Left colon (tissue), 2 donors: ENCODE data around the gene PLPP3. TPM values are rescaled to one million over a fixed set of nuclear protein-coding genes. Genes with fewer than 3 reads are reported as not detected.

Experiments used
- ATAC-seq: fragments of 200-7000 bp; cut with Tn5 transposase; one replicate; pipeline ENCODE4 v1.9.1; 2020; ENCODE audit warnings: mild to moderate bottlenecking, moderate library complexity
- DNase-seq, 2 donors: peaks; one replicate each; pipeline ENCODE4 v3.0.0-alpha.2; 2020
- intact Hi-C, 2 donors: fragments of 100-400 bp; cut with DNase I in 1 of 2; cut with micrococcal nuclease in 1 of 2; formaldehyde crosslinking; loops; one replicate each; pipeline versions ENCODE4 v1.11.2 to v1.14.0; 2022; cut with DNase I, micrococcal nuclease
- total RNA-seq, 2 donors: library from RNA; stranded (reverse); fragmentation: NEBNext Ultra II Directional; extraction: Animal tissue kit (Norgen Biotek cat#: 25700); gene quantifications; one replicate each; pipeline ENCODE4 v1.2.1, GENCODE V29; 2021
- donor health status: DM: no; HTN: no; CAD: no.
- donor health status: DM: yes; HTN: yes; CAD: no.

The PLPP3 gene
- total RNA-seq, 2 donors from 2014 or later = 29.8 to 46.5 TPM

DNA sequence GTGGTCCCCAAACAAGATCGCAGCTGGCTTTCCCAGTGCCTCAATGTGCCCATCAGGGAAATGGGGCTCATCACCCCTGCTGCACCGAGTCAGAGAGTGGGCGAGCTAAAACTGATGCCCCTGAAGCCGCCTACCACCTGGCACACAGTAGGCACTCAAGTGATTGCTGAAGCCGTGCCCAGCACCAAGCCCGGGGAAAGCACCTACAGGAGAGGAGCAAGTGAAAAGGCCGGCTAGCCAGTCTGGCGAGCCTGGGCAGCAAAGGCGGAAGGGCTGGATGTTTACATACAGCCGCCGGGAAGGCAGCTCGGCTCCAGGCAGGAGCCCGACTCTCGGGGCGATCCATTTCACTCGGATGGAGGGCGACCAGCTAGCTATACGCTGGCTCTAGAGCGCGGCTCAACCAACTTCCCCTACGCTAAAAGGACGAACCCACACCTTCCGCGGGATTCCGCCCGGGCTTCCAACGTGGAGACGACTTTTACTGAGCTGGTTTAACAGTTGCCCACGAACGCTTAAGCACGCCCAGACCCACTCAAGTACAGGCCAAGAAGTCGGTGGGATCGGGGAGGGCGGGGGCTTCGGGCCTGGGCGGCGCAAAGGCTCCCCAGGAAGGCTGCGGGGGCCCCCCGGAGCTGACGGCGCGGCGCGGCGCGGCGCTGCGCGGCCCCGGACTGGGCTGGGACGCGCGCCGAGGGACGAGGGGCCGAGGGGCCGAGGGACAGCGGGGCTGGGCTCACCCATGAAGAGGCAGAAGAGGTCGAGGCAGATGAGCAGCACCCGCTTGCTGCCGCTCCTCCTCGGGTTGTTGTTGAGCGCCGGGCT is 1.0 kb downstream of the PLPP3 start:
- ATAC-seq = peak; percentile 72
- intact Hi-C loops = no loop called here
- peak; percentile 71 to 75 for DNase-seq

DNA sequence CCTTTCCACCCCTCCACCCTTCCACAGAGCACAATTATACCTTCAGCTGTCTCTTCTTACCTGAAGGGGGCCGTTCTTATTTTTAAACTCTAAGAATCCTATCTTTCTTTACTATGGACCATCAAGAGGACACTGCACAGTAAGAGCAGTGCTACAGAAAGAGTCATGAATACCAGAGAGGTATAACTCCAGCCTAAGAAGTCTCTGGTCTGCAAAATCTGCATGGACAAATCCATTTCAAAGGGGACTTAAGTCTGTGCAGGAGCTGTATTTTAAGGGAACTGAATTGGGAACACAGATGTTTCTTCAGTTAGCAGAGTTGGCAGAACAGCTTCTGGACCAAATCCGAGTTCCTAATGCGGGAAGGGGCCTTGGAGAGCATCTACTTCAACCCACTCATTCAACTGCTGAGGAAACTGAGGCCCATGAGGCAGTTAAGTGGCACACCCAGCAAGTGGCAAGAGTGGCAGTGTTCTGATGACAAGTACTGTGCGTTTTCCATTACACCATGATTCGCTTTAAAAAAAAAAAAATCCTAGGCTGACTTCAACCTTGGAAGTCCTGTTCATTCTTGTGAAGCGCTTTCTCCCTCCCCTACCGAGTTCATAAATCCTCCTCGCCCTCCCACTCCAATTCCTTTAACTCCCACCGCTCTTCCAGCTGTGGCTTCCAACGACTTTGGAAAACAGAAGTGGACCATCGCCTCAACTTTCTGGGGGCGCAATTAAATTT is 1.8 kb downstream of the PLPP3 start:
- no peak for DNase-seq
- ATAC-seq = no peak
- intact Hi-C loops = no loop called here

DNA sequence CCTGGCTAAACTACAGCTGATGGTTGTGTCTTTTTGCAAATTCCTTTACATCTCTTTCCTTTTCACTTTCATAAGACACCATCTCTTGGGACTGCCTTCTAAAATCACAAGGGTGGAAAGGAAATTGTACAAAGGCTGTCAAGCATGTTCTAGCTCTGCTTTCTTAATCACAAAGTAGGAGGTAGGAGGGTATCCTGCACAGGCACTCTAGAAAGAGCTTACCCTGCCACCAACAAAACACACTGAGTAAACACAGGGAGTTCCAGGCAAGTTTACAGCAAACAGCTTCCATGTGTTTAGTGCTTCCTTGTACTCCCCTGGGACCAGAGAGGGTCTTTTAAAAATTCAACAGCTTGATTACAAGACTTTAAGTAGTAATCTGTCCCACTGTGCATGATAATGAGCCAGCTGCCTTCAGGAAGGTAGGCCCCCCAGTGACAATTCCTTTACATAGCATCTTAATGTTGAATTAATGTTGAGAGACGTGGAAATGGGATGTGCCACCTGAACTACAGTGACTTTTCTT is 2.4 kb downstream of the PLPP3 start:
- ATAC-seq (peak; percentile 18), DNase-seq (no peak)

GRCh38 chr1:56575865-56576264 is 3.5 kb downstream of the PLPP3 start:
- ATAC-seq (no peak), DNase-seq (no peak)
- intact Hi-C loops = no loop called here

More for the DNA sequence above, 2.4 kb downstream of the PLPP3 start:
- intact Hi-C loops = no loop called here

GRCh38 chr1:56574794-56575193 is 4.6 kb downstream of the PLPP3 start:
- DNase-seq (no peak), ATAC-seq (no peak)
- intact Hi-C loops = no loop called here

DNA sequence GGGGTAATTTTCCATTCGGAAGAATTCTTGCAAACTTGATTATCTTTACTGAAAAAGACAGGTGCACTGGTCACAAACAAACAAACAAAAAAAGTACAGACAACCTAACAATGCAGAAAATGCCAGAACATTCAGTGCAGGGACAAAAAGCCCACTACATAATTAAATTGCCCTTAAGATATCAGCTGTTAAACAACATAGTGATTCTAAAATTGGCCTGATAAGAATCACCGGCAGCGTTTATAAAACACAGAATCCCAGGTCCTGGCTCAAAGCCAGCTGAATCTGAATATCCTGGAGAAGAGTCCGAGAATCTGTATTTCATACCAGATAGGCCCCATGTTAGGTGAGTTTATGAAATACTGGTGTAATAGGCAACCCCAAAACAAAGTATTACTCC is 6.1 kb downstream of the PLPP3 start:
- peak in 1 of 2 donors; percentile 60 for DNase-seq
- ATAC-seq = no peak
- intact Hi-C loops = no loop called here

DNA sequence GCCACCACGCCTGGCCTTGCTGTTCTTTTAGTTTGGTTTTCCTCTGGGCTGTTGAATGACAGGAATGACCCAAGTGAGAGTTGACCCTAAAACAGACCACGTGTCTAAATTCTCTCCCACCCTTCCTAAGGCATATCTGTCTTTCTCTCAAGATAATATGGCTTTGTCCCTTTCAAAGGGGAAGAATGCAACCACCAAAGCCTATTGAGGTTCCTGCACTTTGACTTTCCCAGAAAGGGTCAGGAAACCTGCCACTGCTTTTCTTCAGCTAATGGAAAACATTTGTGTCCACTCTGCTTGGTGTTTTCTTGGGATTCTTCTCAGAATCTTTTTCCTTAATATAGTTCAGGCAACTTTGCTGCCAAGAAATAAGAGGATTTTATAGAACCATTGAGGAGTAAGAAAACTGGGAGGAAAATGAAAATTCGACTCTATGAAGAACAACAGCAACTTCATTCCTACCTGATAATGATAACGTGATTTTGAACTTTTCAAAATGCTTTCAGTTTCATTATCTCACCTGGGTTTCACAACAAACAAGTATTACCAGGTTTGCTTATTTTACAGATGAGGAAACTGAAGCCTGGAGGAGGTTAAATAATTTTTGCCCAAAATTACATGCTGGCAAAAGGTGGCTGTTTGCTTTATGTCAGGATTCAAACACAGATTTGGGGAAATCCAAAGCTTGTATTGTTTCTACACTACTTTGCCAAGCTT is 6.9 kb downstream of the PLPP3 start:
- ATAC-seq (peak; percentile 42), DNase-seq (no peak)
- intact Hi-C loops = no loop called here

DNA sequence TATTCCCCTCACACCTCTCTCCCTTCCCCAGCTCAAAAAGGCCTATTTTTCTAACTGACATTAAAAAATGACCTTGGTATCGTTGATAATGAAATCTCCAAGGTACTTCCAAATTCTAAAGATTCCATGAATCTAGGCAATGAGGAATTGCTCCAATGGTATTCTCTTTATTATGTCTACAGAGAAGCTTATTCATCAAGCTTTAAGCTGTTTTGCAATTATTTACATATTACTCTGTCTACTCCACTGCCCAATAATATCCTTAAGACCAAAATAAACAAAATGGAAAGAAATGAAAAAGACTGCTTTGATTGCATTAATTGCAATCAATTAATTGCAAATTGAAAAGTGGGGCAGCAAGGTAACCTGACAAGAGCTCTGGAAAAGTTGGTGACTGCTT is 7.9 kb downstream of the PLPP3 start:
- no peak for DNase-seq
- no peak for ATAC-seq
- intact Hi-C loops = no loop called here

GRCh38 chr1:56570924-56571372 is 8.4 kb downstream of the PLPP3 start:
- ATAC-seq (no peak), DNase-seq (no peak)
- intact Hi-C loops = no loop called here

DNA sequence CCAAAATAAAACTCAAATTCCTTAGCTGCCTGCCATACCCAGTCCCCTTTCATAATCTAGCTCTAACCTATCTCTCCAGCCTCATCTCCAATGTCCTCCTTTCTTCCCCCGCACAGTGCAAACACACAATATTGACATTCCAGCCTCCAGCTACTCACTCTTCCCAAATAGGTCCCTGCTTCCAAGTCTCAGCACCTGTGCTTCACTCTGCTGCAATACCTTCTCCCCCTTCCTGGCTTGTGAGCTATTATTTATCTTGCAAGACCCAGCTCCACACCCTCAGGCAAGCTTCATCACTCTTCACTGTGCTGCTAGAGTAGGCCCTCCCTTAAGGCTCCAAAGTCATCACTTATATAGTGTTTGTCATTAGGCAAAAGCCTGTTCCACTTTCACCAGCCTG is 9.7 kb downstream of the PLPP3 start:
- intact Hi-C loops = no loop called here
- ATAC-seq (peak; percentile 22), DNase-seq (no peak)

DNA sequence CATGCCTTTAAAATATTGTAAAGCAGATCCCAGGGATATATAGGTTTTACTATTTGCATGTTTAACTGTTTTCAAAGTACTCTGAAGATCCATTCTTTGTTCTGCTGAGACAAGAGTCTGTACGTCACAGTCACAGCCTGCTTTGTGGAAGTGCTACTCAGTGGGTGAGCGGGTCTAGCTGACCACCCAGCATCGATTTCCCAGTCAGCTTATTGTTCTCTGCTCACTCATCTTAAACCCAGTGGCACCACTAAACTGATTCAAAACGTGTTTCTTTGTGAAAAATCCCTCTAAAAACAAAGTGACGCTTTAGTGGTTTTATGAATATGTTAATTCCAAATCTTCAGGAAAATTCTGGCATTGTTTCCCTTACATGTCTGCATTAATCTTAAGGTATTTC is 12.4 kb downstream of the PLPP3 start:
- intact Hi-C loops = no loop called here
- DNase-seq (no peak), ATAC-seq (no peak)

DNA sequence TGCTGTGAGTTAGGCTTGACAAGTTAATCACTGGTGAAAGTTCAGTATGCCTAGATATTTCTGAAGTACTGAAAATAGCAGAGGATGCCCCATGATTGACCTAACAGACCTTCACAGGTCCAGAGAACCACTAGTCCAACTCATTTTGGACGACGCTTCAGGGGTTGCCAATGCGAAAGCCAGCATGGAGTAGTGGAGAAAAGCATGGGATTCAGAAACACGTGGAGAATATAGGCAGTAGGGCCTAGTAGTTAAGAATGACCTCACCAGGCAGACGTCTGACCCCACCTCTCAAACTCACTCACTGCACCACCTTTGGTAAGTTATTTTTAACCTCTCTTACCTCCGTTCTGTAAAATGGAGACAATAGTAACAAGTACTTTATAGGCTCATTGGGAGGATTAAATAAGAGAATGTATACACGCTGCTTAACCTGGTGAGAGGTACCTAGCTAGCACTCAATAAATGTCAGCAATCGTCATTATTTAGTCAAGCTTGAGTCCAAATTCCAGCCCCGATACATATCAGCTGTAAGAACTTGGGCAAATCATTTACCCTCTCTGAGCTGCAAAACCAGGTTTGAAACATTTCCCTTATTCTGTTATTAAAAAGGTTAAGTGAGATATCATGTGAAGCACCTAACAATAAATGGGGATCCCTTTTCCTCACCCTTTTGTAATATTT is 13.2 kb downstream of the PLPP3 start:
- peak; percentile 86 for ATAC-seq
- DNase-seq = no peak
- intact Hi-C loops = no loop called here

- ATAC-seq = no peak
- intact Hi-C loops = no loop called here
- DNase-seq = no peak
Observed at GRCh38 chr1:56564615-56565014, 14.7 kb downstream of the PLPP3 start.

- no peak for DNase-seq
- no peak for ATAC-seq
- intact Hi-C loops = no loop called here
Observed at GRCh38 chr1:56563568-56563967, 15.8 kb downstream of the PLPP3 start.

GRCh38 chr1:56562891-56563452 is 16.4 kb downstream of the PLPP3 start:
- ATAC-seq (no peak), DNase-seq (no peak)
- intact Hi-C loops = no loop called here

GRCh38 chr1:56561227-56562019 is 17.9 kb downstream of the PLPP3 start:
- no peak for ATAC-seq
- intact Hi-C loops = no loop called here
- DNase-seq = no peak

DNA sequence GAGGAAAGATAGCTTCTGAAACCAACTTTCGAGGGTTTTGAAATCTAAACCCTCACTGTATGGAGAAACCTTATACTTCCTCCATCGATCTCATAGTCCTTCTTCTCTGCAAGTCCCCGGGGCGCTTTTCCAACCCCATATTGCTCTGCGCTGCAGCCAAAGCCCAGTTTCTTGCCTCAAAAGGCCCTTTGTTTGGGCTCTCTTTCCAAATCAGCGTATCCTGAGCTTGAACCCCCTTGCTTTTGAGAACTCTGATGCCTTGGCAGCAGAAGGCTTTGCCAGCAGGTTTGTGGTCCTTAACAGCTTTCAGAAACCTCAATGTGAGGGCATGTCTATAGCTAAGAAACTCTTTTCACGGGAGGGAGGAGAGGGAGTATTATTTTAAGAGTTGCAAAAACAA is 21.6 kb downstream of the PLPP3 start:
- DNase-seq = no peak
- intact Hi-C loops = loop anchor here in 1 of 2 donors (10.0 kb wide), 1 partner anchor 143 kb away; no protein-coding TSS in a partner anchor
- ATAC-seq = no peak

DNA sequence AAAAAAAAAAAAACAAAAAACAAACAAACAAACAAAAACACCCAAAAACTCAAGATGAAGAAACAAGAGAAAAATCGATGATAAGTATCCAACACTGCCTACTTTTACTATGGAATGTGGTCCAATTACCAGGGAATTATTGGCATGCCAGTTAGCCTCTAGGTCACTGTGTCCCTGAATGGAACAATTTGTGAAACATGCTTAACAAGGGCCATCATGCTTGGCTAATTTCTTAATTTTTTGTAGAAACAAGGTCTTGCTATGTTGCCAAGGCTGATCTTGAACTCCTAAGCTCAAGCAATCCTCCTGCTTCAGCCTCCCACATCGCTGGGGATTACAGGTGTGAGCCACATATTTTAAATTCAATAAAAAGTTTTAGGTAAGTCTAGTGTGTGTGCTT is 23.9 kb downstream of the PLPP3 start:
- DNase-seq = no peak
- no peak for ATAC-seq
- intact Hi-C loops = loop anchor here in 1 of 2 donors (10.0 kb wide), 1 partner anchor 141 kb away; no protein-coding TSS in a partner anchor
